SK-N-SH treated with all-trans-retinoic acid at 6 μM for 48 hours (cell line): ENCODE results near the gene HSPB8.

Experiments used
- ATAC-seq: fragments of 200-7000 bp; cut with Tn5 transposase; 3 replicates; pipeline ENCODE4 v1.9.1; 2020; ENCODE audit warnings: mild to moderate bottlenecking, moderate library complexity
- ARNTL ChIP-seq: fragments of 450-650 bp; formaldehyde crosslinking; IDR thresholded peaks from 2 replicates; pipeline ENCODE4 v1.5.0; 2020; ENCODE audit warnings: low read depth, mild to moderate bottlenecking, moderate library complexity, borderline replicate concordance
- BACH2 ChIP-seq: fragments of 250-450 bp; sonication (Bioruptor Pico); IDR thresholded peaks from 2 replicates; pipeline ENCODE4 v1.9.0; 2021; ENCODE audit warnings: mild to moderate bottlenecking, borderline replicate concordance
- CSRNP3 ChIP-seq: fragments of 250-450 bp; sonication (Bioruptor Pico); IDR thresholded peaks from 2 replicates; pipeline ENCODE4 v1.5.1; 2021; ENCODE audit warnings: mild to moderate bottlenecking, moderate library complexity
- ESRRG ChIP-seq: fragments of 250-450 bp; sonication (Bioruptor Pico); IDR thresholded peaks from 2 replicates; pipeline ENCODE4 v1.6.1; 2021; ENCODE audit warnings: mild to moderate bottlenecking
- GLIS3 ChIP-seq: fragments of 250-450 bp; sonication (Bioruptor Pico); IDR thresholded peaks from 2 replicates; pipeline ENCODE4 v1.5.0; 2020; ENCODE audit warnings: mild to moderate bottlenecking, moderate library complexity
- ISL1 ChIP-seq: fragments of 250-450 bp; sonication (Bioruptor Pico); IDR thresholded peaks from 2 replicates; pipeline ENCODE4 v2.1.2; 2022; ENCODE audit warnings: mild to moderate bottlenecking, moderate library complexity
- OSR1 ChIP-seq: fragments of 250-450 bp; sonication (Bioruptor Pico); IDR thresholded peaks from 2 replicates; pipeline ENCODE4 v1.8.0; 2022; ENCODE audit warnings: moderate library complexity, mild to moderate bottlenecking, inconsistent platforms
- PATZ1 ChIP-seq: fragments of 250-450 bp; sonication (Bioruptor Pico); IDR thresholded peaks from 2 replicates; pipeline ENCODE4 v1.8.0; 2020; ENCODE audit warnings: mild to moderate bottlenecking, moderate library complexity, borderline replicate concordance
- PPARA ChIP-seq: fragments of 250-450 bp; sonication (Bioruptor Pico); IDR thresholded peaks from 2 replicates; pipeline ENCODE4 v1.5.0; 2020; ENCODE audit warnings: mild to moderate bottlenecking, borderline replicate concordance
- RARB ChIP-seq: fragments of 250-450 bp; sonication (Bioruptor Pico); IDR thresholded peaks from 2 replicates; pipeline ENCODE4 v1.8.0; 2021; ENCODE audit warnings: mild to moderate bottlenecking, moderate library complexity
- SNAI2 ChIP-seq: fragments of 250-450 bp; sonication (Bioruptor Pico); IDR thresholded peaks from 2 replicates; pipeline ENCODE4 v1.5.0; 2020; ENCODE audit warnings: mild to moderate bottlenecking, moderate library complexity
- TCF4 ChIP-seq: fragments of 250-450 bp; sonication (Bioruptor Pico); IDR thresholded peaks from 2 replicates; pipeline ENCODE4 v1.8.0; 2021; ENCODE audit warnings: mild to moderate bottlenecking, moderate library complexity, borderline replicate concordance
- TOX ChIP-seq: fragments of 250-450 bp; sonication (Bioruptor Pico); IDR thresholded peaks from 2 replicates; pipeline ENCODE4 v1.8.0; 2021; ENCODE audit warnings: mild to moderate bottlenecking, moderate library complexity, borderline replicate concordance
- ZC3H10 ChIP-seq: fragments of 250-450 bp; sonication (Bioruptor Pico); IDR thresholded peaks from 2 replicates; pipeline ENCODE4 v1.5.1; 2021; ENCODE audit warnings: mild to moderate bottlenecking, moderate library complexity
- ZFP3 ChIP-seq: fragments of 250-450 bp; sonication (Bioruptor Pico); IDR thresholded peaks from 2 replicates; pipeline ENCODE4 v1.5.0; 2020; ENCODE audit warnings: mild to moderate bottlenecking, moderate library complexity
- ZFP30 ChIP-seq: fragments of 450-650 bp; formaldehyde crosslinking; IDR thresholded peaks from 2 replicates; pipeline ENCODE4 v1.5.0; 2022; ENCODE audit warnings: mild to moderate bottlenecking, moderate library complexity
- ZNF565 ChIP-seq: fragments of 450-650 bp; formaldehyde crosslinking; conservative IDR thresholded peaks from 2 replicates; pipeline ENCODE4 v1.5.0; 2020; ENCODE audit warnings: low read depth, mild to moderate bottlenecking, moderate library complexity
- ZNF70 ChIP-seq: fragments of 450-650 bp; formaldehyde crosslinking; IDR thresholded peaks from 2 replicates; pipeline ENCODE4 v1.5.0; 2020; ENCODE audit warnings: mild to moderate bottlenecking, moderate library complexity
- ZNF8 ChIP-seq: fragments of 450-650 bp; formaldehyde crosslinking; IDR thresholded peaks from 2 replicates; pipeline ENCODE4 v1.5.0; 2020; ENCODE audit warnings: mild to moderate bottlenecking, moderate library complexity
- TF ChIP-seq, protein P1 (sequence below): fragments of 250-450 bp; sonication (Bioruptor Pico); IDR thresholded peaks from 2 replicates; pipeline ENCODE4 v1.8.0; 2021; ENCODE audit warnings: low read depth, mild to moderate bottlenecking, moderate library complexity, borderline replicate concordance
- TF ChIP-seq, protein P2 (sequence below): fragments of 250-450 bp; sonication (Bioruptor Pico); IDR thresholded peaks from 2 replicates; pipeline ENCODE4 v1.5.0; 2020; ENCODE audit warnings: mild to moderate bottlenecking, moderate library complexity
- TF ChIP-seq, protein P3 (sequence below): fragments of 250-450 bp; sonication (Bioruptor Pico); IDR thresholded peaks from 2 replicates; pipeline ENCODE4 v1.5.1; 2020; ENCODE audit warnings: low read depth, mild to moderate bottlenecking, moderate library complexity

Gene HSPB8

DNA sequence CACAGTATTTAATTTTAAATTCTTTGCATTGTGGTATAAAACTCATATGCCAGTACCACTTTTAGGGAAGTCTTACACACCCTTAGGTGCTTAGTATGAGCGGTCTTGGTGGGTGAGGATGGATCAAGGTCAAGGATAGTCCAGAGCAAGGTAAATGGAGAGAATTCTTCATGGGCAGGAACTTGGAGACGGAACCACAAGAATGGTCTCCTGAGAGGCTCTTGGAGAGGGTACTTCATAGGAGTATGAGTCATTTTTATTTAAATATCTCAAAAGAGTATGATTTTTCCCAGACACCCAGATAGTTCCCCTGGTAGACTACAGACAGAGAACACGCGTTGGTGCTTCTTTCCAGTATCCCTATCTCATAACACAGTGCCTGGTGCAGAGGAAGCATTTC, 21.9 kb downstream of the HSPB8 start:
- TF ChIP-seq ARNTL (CRISPR knock-in tag) (no peak), ZC3H10 (CRISPR knock-in tag) (no peak), TCF4 (CRISPR knock-in tag) (no peak), ZNF8 (CRISPR knock-in tag) (no peak), ZNF70 (CRISPR knock-in tag) (no peak), ESRRG (CRISPR knock-in tag) (no peak), TOX (no peak), RARB (CRISPR knock-in tag) (no peak), GLIS3 (no peak), PATZ1 (CRISPR knock-in tag) (no peak)
- TF ChIP-seq, all 23 proteins: peak for 0
- no peak for ATAC-seq

DNA sequence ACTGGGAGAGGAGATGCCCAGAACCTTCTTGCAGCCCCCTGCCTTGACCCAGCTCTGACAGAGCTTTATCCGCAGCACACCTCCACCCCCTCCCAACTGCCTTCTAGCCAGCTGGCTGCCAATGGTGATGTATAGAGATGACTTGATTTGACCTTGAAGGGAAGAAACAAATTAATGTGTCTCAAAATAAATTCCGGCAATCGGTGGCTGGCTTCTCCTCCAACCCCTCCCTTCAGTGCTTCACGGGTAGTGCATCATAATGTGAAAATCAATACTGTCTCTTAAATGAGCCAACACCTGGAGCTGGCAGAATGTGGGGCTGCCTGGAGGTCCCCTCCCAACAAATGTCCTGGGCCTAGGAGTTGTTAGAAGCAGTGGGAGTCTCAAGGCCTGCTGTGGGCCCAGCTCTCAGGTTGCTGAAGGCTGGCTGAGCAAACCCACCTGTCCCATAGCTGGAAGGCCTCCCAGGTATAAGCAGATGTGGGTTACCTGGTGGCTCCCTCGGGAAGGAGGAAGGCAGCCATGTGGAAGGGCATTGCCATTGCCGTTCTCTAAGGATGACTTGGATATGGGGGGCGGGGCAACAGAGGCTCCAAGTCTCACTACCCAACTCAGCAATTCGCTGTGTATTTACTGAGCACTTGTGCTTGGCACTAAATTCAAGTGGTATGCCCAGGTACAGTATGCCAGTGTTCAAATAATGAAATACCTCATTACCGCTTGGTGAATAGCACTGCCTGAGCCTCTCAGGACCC, 23.2 kb downstream of the HSPB8 start:
- no peak for TF ChIP-seq TOX
- TF ChIP-seq OSR1 = no peak
- TF ChIP-seq ZNF8 (CRISPR knock-in tag) = no peak
- TF ChIP-seq, protein P1, sequence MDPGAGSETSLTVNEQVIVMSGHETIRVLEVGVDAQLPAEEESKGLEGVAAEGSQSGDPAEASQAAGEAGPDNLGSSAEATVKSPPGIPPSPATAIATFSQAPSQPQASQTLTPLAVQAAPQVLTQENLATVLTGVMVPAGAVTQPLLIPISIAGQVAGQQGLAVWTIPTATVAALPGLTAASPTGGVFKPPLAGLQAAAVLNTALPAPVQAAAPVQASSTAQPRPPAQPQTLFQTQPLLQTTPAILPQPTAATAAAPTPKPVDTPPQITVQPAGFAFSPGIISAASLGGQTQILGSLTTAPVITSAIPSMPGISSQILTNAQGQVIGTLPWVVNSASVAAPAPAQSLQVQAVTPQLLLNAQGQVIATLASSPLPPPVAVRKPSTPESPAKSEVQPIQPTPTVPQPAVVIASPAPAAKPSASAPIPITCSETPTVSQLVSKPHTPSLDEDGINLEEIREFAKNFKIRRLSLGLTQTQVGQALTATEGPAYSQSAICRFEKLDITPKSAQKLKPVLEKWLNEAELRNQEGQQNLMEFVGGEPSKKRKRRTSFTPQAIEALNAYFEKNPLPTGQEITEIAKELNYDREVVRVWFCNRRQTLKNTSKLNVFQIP (CRISPR knock-in tag) = no peak
- TF ChIP-seq, protein P2, sequence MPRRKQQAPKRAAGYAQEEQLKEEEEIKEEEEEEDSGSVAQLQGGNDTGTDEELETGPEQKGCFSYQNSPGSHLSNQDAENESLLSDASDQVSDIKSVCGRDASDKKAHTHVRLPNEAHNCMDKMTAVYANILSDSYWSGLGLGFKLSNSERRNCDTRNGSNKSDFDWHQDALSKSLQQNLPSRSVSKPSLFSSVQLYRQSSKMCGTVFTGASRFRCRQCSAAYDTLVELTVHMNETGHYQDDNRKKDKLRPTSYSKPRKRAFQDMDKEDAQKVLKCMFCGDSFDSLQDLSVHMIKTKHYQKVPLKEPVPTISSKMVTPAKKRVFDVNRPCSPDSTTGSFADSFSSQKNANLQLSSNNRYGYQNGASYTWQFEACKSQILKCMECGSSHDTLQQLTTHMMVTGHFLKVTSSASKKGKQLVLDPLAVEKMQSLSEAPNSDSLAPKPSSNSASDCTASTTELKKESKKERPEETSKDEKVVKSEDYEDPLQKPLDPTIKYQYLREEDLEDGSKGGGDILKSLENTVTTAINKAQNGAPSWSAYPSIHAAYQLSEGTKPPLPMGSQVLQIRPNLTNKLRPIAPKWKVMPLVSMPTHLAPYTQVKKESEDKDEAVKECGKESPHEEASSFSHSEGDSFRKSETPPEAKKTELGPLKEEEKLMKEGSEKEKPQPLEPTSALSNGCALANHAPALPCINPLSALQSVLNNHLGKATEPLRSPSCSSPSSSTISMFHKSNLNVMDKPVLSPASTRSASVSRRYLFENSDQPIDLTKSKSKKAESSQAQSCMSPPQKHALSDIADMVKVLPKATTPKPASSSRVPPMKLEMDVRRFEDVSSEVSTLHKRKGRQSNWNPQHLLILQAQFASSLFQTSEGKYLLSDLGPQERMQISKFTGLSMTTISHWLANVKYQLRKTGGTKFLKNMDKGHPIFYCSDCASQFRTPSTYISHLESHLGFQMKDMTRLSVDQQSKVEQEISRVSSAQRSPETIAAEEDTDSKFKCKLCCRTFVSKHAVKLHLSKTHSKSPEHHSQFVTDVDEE (CRISPR knock-in tag) = no peak
- no peak for TF ChIP-seq ISL1 (CRISPR knock-in tag)
- TF ChIP-seq ARNTL (CRISPR knock-in tag) = no peak
- TF ChIP-seq CSRNP3 (CRISPR knock-in tag) = no peak
- TF ChIP-seq ESRRG (CRISPR knock-in tag) = no peak
- no peak for TF ChIP-seq ZFP30 (CRISPR knock-in tag)
- TF ChIP-seq ZFP3 = no peak
- no peak for TF ChIP-seq ZNF70 (CRISPR knock-in tag)
- TF ChIP-seq, protein P3, sequence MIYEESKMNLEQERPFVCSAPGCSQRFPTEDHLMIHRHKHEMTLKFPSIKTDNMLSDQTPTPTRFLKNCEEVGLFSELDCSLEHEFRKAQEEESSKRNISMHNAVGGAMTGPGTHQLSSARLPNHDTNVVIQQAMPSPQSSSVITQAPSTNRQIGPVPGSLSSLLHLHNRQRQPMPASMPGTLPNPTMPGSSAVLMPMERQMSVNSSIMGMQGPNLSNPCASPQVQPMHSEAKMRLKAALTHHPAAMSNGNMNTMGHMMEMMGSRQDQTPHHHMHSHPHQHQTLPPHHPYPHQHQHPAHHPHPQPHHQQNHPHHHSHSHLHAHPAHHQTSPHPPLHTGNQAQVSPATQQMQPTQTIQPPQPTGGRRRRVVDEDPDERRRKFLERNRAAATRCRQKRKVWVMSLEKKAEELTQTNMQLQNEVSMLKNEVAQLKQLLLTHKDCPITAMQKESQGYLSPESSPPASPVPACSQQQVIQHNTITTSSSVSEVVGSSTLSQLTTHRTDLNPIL (CRISPR knock-in tag) = no peak
- no peak for TF ChIP-seq BACH2 (CRISPR knock-in tag)
- TF ChIP-seq PPARA (CRISPR knock-in tag) = no peak
- no peak for TF ChIP-seq RARB (CRISPR knock-in tag)
- no peak for TF ChIP-seq SNAI2 (CRISPR knock-in tag)
- no peak for TF ChIP-seq ZC3H10 (CRISPR knock-in tag)
- TF ChIP-seq ZNF565 = no peak
- no peak for ATAC-seq
